H9 (cell line): ENCODE measurements around the gene IGFL1. TPM values are rescaled to one million over a fixed set of nuclear protein-coding genes. Genes with fewer than 3 reads are reported as not detected.

Experiments
- DNase-seq: peaks from one replicate; pipeline ENCODE4 v3.0.0-alpha.2; 2017
- H2AFZ ChIP-seq: one replicate; pipeline ENCODE4 v1.6.1; 2013; ENCODE audit warnings: mild to moderate bottlenecking, low read length, control low read depth, moderate library complexity
- H2AK5ac ChIP-seq: 2 replicates; pipeline ENCODE4 v1.6.1; 2013; ENCODE audit warnings: low read length, control low read depth, mixed read lengths; ENCODE audit not compliant: insufficient read length
- H2BK120ac ChIP-seq: one replicate; pipeline ENCODE4 v1.6.1; 2013; ENCODE audit warnings: low read depth, mild to moderate bottlenecking, low read length, control low read depth, inconsistent platforms; ENCODE audit not compliant: poor library complexity, severe bottlenecking
- H2BK12ac ChIP-seq: 2 replicates; pipeline ENCODE4 v1.6.1; 2013; ENCODE audit warnings: low read length, control low read depth, mixed read lengths, low read depth; ENCODE audit not compliant: insufficient read length
- H2BK15ac ChIP-seq: 2 replicates; pipeline ENCODE4 v1.6.1; 2013; ENCODE audit warnings: low read depth, low read length, control low read depth
- H2BK20ac ChIP-seq: one replicate; pipeline ENCODE4 v1.6.1; 2013; ENCODE audit warnings: low read depth, mild to moderate bottlenecking, low read length, control low read depth, inconsistent platforms; ENCODE audit not compliant: poor library complexity, severe bottlenecking
- H2BK5ac ChIP-seq: 2 replicates; pipeline ENCODE4 v1.6.1; 2013; ENCODE audit warnings: low read length, control low read depth, mixed read lengths; ENCODE audit not compliant: insufficient read length
- H3K14ac ChIP-seq: 2 replicates; pipeline ENCODE4 v1.6.1; 2013; ENCODE audit warnings: low read length, control low read depth; ENCODE audit not compliant: insufficient read depth
- H3K18ac ChIP-seq: 2 replicates; pipeline ENCODE4 v1.6.1; 2013; ENCODE audit warnings: low read depth, mild to moderate bottlenecking, mixed read lengths, low read length, control low read depth; ENCODE audit not compliant: insufficient read length
- H3K23ac ChIP-seq: 2 replicates; pipeline ENCODE4 v1.6.1; 2013; ENCODE audit warnings: low read length, control low read depth, mixed read lengths, low read depth; ENCODE audit not compliant: insufficient read length
- H3K23me2 ChIP-seq: 2 replicates; pipeline ENCODE4 v1.6.1; 2013; ENCODE audit warnings: low read depth, mild to moderate bottlenecking, mixed read lengths, low read length, control low read depth; ENCODE audit not compliant: insufficient read length, poor library complexity, severe bottlenecking
- H3K27ac ChIP-seq: 2 replicates; pipeline ENCODE4 v1.5.1; 2013; ENCODE audit warnings: low read length, control low read depth, mixed read lengths, low read depth; ENCODE audit not compliant: insufficient read length
- H3K27me3 ChIP-seq: 2 replicates; pipeline ENCODE4 v1.6.1; 2013; ENCODE audit warnings: low read length, control low read depth, inconsistent platforms; ENCODE audit not compliant: insufficient read depth
- H3K4ac ChIP-seq: 2 replicates; pipeline ENCODE4 v1.6.1; 2013; ENCODE audit warnings: low read depth, mild to moderate bottlenecking, control low read depth, inconsistent platforms, low read length, moderate library complexity
- H3K4me1 ChIP-seq: 2 replicates; pipeline ENCODE4 v1.6.1; 2013; ENCODE audit warnings: low read length, control low read depth, inconsistent platforms; ENCODE audit not compliant: insufficient read depth
- H3K4me2 ChIP-seq: 2 replicates; pipeline ENCODE4 v1.6.1; 2013; ENCODE audit warnings: low read length, control low read depth, mixed read lengths; ENCODE audit not compliant: insufficient read length, insufficient read depth
- H3K56ac ChIP-seq: 2 replicates; pipeline ENCODE4 v1.6.1; 2013; ENCODE audit warnings: low read depth, mild to moderate bottlenecking, mixed read lengths, low read length, control low read depth; ENCODE audit not compliant: insufficient read length
- H3K79me1 ChIP-seq: 2 replicates; pipeline ENCODE4 v1.6.1; 2013; ENCODE audit warnings: low read depth, mild to moderate bottlenecking, moderate library complexity, low read length, control low read depth, inconsistent platforms; ENCODE audit not compliant: insufficient read depth, poor library complexity, severe bottlenecking
- H3K79me2 ChIP-seq: 2 replicates; pipeline ENCODE4 v1.6.1; 2013; ENCODE audit warnings: low read length, control low read depth, inconsistent platforms; ENCODE audit not compliant: insufficient read depth
- H3K9ac ChIP-seq: 2 replicates; pipeline ENCODE4 v1.6.1; 2013; ENCODE audit warnings: low read length, control low read depth, mixed read lengths; ENCODE audit not compliant: insufficient read length; ENCODE audit errors: extremely low read depth
- H3K9me3 ChIP-seq: one replicate; pipeline ENCODE4 v1.6.1; 2013; ENCODE audit warnings: low read depth, low read length, inconsistent platforms; ENCODE audit not compliant: control insufficient read depth
- H3T11ph ChIP-seq: one replicate; pipeline ENCODE4 v1.6.1; 2013; ENCODE audit warnings: mild to moderate bottlenecking, low read length, control low read depth, inconsistent platforms
- H4K20me1 ChIP-seq: one replicate; pipeline ENCODE4 v1.6.1; 2013; ENCODE audit not compliant: control insufficient read depth, insufficient read length, insufficient read depth
- H4K5ac ChIP-seq: 2 replicates; pipeline ENCODE4 v1.6.1; 2013; ENCODE audit warnings: low read depth, mild to moderate bottlenecking, mixed read lengths, low read length, control low read depth; ENCODE audit not compliant: insufficient read length
- H4K8ac ChIP-seq: replicated peaks from 2 replicates; pipeline ENCODE4 v1.6.1; 2013; ENCODE audit warnings: low read length, control low read depth, mixed read lengths, low read depth; ENCODE audit not compliant: insufficient read length
- H4K91ac ChIP-seq: 2 replicates; pipeline ENCODE4 v1.6.1; 2013; ENCODE audit warnings: low read depth, mild to moderate bottlenecking, moderate library complexity, mixed read lengths, low read length, control low read depth; ENCODE audit not compliant: insufficient read length
- H3K27ac Mint-ChIP-seq, 3 experiments: 2 replicates in 2 of 3; 3 replicates in 1 of 3; pipeline ENCODE4 v1.8.0; 2020 to 2021; ENCODE audit warnings: mixed read lengths in 3 of 3, mild to moderate bottlenecking in 1 of 3, moderate library complexity in 1 of 3
- H3K27me3 Mint-ChIP-seq: 2 replicates; pipeline ENCODE4 v1.8.0; 2021; ENCODE audit warnings: low read depth, mild to moderate bottlenecking, moderate library complexity, mixed read lengths
- H3K36me3 Mint-ChIP-seq, 3 experiments: 2 replicates in 2 of 3; 3 replicates in 1 of 3; pipeline ENCODE4 v1.8.0; 2020 to 2021; ENCODE audit warnings: low read depth in 3 of 3, mixed read lengths in 3 of 3; ENCODE audit not compliant: insufficient read depth in 1 of 3
- H3K4me1 Mint-ChIP-seq, 2 experiments: 2 replicates each; pipeline ENCODE4 v1.8.0; 2020; ENCODE audit warnings: mixed read lengths in 2 of 2
- H3K4me3 Mint-ChIP-seq, 2 experiments: 2 replicates in 1 of 2; 3 replicates in 1 of 2; pipeline ENCODE4 v1.8.0; 2020 to 2021; ENCODE audit warnings: mild to moderate bottlenecking in 2 of 2, mixed read lengths in 2 of 2, moderate library complexity in 1 of 2
- H3K9me3 Mint-ChIP-seq, 2 experiments: 2 replicates in 1 of 2; 3 replicates in 1 of 2; pipeline ENCODE4 v1.8.0; 2020; ENCODE audit warnings: mild to moderate bottlenecking in 2 of 2, mixed read lengths in 2 of 2, moderate library complexity in 1 of 2
- WGBS: extraction: QIAGEN DNeasy Blood & Tissue Kit; methylation state at CpG from one replicate; pipeline ENCODE4 v1.1.7; 2013; ENCODE audit warnings: missing lambda C conversion rate, low lambda C conversion rate, mixed read lengths; ENCODE audit not compliant: insufficient read length; ENCODE audit errors: extremely low coverage; 5-methylcytosine and 5-hydroxymethylcytosine counted together
- total RNA-seq: library from RNA; stranded (reverse); gene quantifications from 2 replicates; pipeline ENCODE4 v1.2.1, GENCODE V29; 2021
- TF ChIP-seq, protein P1 (sequence below): fragments of 200-600 bp; sonication (generic); conservative IDR thresholded peaks from 3 replicates; pipeline ENCODE4 v1.8.0; 2021; ENCODE audit warnings: antibody characterized with exemption, mild to moderate bottlenecking

IGFL1 gene
- total RNA-seq, 1 experiment from 2014 or later = not detected

DNA sequence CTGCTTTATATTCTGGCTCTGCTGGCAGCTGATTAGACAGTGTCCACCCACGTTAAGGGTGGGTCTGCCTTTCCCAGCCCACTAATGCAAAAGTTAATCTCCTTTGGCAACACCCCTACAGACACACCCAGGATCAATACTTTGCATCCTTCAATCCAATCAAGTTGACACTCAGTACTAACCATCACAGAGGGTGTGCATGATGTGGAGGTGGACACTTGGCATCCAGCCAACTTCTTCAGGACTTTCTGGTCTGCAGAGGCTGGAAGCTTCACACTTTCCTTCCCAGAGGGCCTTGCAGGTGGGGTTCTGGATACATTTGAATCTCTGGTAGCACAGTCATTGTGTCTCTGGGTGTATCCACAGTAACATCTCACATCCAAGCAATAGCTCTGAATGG, 18.9 kb upstream of the IGFL1 start:
- DNase-seq = no peak
- H3K27ac ChIP-seq = peak overlapping the region; percentile 33
- TF ChIP-seq, protein P1, sequence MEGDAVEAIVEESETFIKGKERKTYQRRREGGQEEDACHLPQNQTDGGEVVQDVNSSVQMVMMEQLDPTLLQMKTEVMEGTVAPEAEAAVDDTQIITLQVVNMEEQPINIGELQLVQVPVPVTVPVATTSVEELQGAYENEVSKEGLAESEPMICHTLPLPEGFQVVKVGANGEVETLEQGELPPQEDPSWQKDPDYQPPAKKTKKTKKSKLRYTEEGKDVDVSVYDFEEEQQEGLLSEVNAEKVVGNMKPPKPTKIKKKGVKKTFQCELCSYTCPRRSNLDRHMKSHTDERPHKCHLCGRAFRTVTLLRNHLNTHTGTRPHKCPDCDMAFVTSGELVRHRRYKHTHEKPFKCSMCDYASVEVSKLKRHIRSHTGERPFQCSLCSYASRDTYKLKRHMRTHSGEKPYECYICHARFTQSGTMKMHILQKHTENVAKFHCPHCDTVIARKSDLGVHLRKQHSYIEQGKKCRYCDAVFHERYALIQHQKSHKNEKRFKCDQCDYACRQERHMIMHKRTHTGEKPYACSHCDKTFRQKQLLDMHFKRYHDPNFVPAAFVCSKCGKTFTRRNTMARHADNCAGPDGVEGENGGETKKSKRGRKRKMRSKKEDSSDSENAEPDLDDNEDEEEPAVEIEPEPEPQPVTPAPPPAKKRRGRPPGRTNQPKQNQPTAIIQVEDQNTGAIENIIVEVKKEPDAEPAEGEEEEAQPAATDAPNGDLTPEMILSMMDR = no peak
- H4K5ac ChIP-seq = no peak overlapping the region
- no peak overlapping the region for H3K56ac ChIP-seq
- peak overlapping the region; percentile 88 for H2BK12ac ChIP-seq
- H2BK120ac ChIP-seq = no peak overlapping the region
- H3K14ac ChIP-seq = 0 out of 2 replicates have a peak overlapping the region, but pooled peaks have one; percentile 29
- H3K4me1 Mint-ChIP-seq = peaks cover 21 to 35% of the 10 kb centered on the region in 2 experiments
- no peak overlapping the region for H3T11ph ChIP-seq
- H3K9me3 Mint-ChIP-seq = peaks cover 0 to 5% of the 10 kb centered on the region in 2 experiments; a peak in 1 of 5 replicates
- no peak overlapping the region for H3K23ac ChIP-seq
- H3K79me2 ChIP-seq = no peaks in the 10 kb centered on the region
- no peak overlapping the region for H2AFZ ChIP-seq
- H3K79me1 ChIP-seq = no peaks in the 10 kb centered on the region
- no peaks in the 10 kb centered on the region for H3K9me3 ChIP-seq
- H3K27me3 ChIP-seq = no peaks in the 10 kb centered on the region
- peak overlapping the region in 1 of 3 experiments; percentile 82; a peak in 1 of 7 replicates for H3K27ac Mint-ChIP-seq
- H2BK20ac ChIP-seq = no peak overlapping the region
- no peak overlapping the region for H3K18ac ChIP-seq
- no peak overlapping the region for H3K9ac ChIP-seq
- H3K23me2 ChIP-seq = no peaks in the 10 kb centered on the region
- H4K8ac ChIP-seq = no peak overlapping the region
- peaks cover 13% of the 10 kb centered on the region for H3K27me3 Mint-ChIP-seq
- H3K4me2 ChIP-seq = peak overlapping the region; percentile 19
- H3K4me1 ChIP-seq = peaks cover 6% of the 10 kb centered on the region
- H3K4ac ChIP-seq = no peak overlapping the region
- H2BK15ac ChIP-seq = peak overlapping the region; percentile 24; the same call in 1 of the 2 replicates
- H2AK5ac ChIP-seq = no peak overlapping the region
- no peak overlapping the region for H4K91ac ChIP-seq
- WGBS = no CpG with 5 or more reads among the region's 1 CpG
- H3K4me3 Mint-ChIP-seq = no peak overlapping the region
- H2BK5ac ChIP-seq = no peak overlapping the region
- no peaks in the 10 kb centered on the region for H4K20me1 ChIP-seq
- H3K36me3 Mint-ChIP-seq = no peaks in the 10 kb centered on the region
